GM18951 (cell line): ENCODE measurements around the gene HCRT.
"Not testable (repeated sequence)": the region's sequence is repeated elsewhere in the genome, so short reads cannot be mapped to it uniquely, and the experiment has no call there.

Experiments used
- POLR2A ChIP-seq: IDR thresholded peaks from 4 replicates; pipeline ENCODE4 v1.6.1; 2011; ENCODE audit warnings: mild to moderate bottlenecking; ENCODE audit not compliant: insufficient read length, insufficient read depth; ENCODE audit errors: extremely low read depth
- in situ Hi-C: fragments of 300-500 bp; cut with MboI; formaldehyde crosslinking; loops from one replicate; pipeline ENCODE4 v1.12.0; 2022; ENCODE audit warnings: low sequenced_read_pairs, mixed read lengths, inconsistent platforms; ENCODE audit not compliant: unreplicated experiment

The HCRT gene

DNA sequence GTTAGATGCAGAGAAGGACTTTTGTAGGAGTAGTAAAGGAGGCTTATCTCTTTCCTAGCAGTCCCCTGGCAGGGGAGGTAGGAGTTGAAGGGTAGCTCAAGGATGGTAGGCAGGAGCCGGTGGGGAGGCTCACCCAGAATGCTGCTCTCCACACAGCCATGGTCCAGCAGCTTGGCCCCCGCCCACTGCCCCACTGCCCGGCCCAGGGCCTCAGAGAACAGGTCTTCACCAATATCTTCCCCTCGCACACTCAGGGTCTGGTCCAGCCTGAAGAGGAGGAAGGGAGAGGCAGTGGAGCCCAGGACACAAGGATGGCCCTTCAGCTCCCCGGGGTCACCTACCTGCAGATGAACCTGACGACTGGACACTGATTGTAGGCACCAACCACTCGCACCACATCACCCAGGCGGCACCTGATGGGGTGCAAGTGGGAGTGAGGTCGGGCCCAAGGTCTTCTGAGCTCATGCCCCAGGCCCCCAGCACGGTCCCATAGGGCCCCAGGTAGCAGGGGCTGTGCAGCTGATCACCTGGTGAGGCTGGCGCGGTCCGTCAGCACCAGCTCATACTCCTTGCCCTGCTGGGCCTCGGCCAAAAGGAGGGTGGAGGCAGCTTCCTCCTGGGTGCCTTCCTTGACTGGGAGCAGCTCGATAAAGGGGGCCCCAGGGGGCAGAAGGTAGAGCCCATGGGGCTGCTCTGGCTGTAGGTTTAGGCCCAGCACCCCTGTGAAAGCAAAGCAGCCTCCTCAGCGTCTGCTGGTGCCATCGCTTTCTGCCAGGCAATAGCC is 5.4 kb upstream of the HCRT start:
- TF ChIP-seq POLR2A, result no peak
- in situ Hi-C loops, result no loop called here

DNA sequence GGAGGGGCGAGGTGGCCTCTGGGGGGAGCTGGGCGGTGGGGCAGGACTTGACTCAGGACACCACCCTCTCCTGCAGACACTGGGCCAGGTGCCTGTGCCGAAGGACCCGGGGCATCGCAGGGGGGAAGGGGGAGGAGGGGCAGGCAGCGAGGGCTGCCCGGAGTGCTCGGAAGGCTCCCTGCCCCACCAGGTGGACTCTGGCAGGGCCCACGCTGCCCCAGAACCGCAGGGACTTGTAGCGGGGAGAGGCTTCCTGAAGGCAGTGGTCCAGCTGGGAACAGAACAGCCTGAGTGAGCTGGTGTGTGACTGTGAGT is 4.4 kb upstream of the HCRT start:
- in situ Hi-C loops, result no loop called here

DNA sequence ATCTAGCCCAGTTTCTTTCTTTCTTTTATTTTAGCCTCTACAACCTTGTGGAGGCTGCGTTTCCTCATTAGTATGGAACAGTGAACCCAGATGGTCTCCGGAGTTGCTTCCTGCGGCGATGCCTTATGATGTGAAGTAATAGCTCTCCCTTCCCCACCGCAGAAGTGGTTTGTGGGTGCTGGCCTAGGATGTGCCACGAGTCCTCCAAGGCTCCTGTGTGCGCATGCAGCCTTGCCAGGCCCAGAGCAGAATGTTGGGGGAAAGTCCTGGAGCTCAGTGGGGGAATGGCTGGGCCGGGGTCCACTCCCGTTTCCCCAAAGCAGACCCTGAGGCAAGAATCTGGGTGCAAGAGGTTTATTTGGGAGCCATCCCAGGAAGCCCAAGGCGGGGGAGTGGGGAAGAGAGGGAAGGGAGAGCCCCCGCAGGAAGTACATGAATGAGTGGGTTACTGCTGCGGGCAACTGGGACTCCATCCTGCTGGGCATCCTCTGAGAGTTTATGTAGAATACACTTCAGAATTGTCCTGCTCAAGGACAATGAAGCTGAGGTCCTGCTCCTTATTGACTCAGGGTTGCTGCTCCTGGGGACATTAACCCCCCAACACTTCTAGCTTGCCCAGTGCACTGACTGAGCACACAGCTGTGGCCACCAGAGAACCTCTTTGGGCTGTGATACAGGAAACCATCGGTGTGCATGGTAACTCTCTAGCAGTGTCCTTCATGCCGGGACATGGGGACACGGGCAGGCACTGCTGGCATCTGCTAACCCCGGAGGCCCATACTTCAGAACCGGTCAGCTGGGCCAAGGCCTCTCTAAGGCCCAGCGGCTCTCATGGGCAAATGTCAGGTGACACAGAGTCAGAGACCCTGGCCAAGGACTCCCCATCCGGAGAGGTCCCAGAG is 3.7 kb upstream of the HCRT start:
- no peak for TF ChIP-seq POLR2A
- in situ Hi-C loops, result no loop called here

More for the DNA sequence above, 4.4 kb upstream of the HCRT start:
- TF ChIP-seq POLR2A, result no peak

DNA sequence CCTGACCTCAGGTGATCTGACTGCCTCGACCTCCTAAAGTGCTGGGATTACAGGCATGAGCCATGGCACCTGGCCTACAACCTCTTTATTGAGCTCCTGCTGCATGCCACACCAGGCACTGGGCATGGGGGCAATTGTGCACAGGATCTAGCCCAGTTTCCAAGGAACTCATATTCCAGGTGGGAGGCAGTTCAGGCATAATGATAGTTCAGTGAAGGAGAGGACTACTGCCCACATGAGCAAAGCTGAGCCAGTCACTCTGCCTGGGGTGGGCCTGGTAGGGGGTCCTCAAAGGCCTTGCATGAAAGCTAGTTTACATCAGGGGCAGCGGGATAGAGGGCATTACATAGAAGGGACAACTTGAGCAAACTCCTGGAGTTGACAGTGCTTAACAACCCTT is 2.6 kb upstream of the HCRT start:
- in situ Hi-C loops, result no loop called here

DNA sequence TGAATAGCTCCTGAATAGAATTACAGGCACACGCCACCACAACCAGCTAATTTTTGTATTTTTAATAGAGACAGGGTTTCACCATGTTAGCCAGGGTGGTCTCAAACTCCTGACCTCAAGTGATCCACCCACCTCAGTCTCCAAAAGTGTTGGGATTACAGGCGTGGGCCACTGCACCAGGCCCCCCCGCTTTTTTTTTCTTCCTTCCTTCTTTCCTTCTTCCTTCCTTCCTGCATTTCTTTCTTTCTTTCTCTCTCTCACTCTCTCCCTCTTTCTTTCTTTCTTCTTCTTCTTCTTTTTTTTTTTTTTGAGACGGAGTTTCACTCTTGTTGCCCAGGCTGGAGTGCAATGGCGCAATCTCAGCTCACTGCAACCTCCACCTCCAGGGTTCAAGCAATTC is 939 bp upstream of the HCRT start:
- in situ Hi-C loops, result not testable (repeated sequence)

More for the DNA sequence above, 2.6 kb upstream of the HCRT start:
- TF ChIP-seq POLR2A, result no peak

DNA sequence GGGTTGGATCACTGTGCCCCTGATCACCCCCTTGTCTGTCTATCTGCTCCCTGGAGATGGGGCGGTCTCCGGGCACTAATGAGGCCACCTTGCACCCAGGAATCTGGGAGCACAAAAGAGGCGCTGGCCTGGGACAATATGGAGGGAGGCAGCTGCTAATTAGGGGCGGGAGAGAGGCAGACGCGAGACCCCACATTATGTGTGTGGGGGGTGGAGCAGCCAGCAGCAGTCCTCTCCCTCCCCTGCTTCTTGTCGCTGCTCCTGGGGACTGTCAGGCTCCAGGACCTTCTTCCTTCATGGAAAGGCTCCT is 324 bp upstream of the HCRT start:
- in situ Hi-C loops, result no loop called here
- TF ChIP-seq POLR2A, result no peak

DNA sequence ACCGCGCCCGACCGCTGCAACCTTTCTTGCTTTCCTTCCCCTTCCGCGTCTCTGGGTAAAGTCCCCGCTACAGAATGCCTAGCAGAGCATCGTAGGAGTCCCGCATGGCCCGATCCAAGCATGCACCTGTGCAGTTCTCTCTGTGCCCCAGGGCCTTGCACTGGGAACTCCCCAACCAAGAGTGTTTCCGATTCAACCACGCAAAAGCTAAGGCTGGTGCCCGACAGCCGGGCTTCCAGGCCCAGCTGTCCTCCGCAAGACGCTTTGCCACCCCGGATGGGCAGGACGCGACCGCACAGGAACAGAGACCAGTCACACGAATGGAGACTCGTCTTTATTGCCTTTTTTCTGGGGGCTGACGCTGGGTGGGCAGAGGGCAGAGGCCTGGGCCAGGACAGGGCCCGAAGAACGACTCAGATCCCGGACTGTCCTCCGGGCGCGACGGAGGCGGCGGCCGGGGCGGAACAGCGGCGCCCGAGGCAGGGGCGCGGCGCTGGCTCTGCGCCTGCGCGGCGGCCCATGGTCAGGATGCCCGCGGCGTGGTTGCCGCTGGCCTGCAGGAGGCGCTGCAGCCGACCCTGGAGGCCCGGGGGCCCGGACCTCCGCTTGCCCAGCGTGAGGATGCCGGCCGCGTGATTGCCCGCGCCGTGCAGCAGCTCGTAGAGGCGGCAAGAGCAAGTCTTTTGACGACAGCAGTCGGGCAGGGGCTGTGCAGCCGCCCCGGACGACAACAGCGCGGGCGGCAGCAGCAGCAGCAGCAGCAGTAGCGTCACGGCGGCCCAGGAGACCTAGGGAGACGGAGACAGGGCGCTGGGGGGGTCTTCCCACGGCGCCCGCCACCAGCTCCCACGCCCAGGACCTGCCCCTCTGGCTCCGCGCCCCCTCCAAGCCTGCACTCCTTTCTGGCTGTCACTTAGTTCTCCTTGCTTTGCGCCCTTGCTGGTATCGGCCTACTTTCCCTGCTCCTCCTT is 1.2 kb downstream of the HCRT start:
- peak; percentile 80 for TF ChIP-seq POLR2A
- in situ Hi-C loops, result no loop called here

DNA sequence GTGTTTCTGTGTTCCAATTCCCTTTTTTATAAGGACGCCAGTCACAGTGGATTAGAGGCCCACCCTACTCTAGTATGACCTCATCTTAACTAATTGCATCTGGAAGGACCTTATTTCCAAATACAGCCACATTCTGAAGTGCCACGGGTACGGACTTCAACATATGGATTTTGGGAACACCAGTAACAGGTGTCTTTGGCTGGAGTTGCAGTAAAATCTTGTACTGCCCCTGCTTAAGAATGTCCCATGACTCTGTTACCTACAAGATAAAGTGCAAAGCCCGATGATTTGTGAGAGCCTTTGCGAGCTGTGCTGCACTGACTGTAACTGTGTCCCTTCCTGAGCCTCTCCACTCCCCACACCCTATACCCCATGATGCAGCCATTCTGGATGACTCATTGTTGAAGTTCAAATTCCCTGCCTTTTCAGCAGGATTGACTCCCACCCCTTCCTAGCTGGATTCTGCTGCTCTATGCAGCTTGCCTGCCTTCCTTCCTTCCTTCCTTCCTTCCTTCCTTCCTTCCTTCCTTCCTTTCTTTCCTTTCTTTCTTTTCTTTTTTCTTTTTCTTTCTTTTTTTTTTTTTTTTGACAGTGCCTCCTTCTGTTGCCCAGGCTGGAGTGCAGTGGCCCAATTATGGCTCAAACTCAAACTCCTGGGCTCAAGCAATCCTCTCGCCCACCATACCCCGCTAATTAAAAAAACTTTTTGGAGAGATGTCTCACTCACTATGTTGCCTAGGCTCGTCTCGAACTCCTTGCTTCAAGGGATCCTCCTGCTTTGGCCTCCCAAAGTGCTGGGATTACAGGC is 2.1 kb downstream of the HCRT start:
- in situ Hi-C loops, result no loop called here
- no peak for TF ChIP-seq POLR2A

DNA sequence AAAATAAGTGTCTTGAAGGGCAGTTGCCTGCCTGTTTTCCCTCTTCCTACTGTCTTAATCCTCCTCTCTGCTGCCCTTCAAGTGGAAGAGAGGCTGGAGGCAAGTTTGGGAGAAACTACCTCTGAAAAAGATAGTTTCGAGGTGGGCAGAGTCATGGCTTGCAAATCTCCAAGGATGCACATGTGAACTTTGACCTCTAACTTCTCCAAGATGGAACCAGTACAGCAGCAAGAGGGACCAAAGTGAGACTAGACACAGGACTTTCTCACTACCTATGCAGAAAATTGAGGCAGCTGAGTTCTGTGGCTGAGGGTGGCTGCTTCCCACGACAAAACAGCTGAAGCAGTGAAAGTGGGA is 3.4 kb downstream of the HCRT start:
- in situ Hi-C loops, result no loop called here
- no peak for TF ChIP-seq POLR2A

DNA sequence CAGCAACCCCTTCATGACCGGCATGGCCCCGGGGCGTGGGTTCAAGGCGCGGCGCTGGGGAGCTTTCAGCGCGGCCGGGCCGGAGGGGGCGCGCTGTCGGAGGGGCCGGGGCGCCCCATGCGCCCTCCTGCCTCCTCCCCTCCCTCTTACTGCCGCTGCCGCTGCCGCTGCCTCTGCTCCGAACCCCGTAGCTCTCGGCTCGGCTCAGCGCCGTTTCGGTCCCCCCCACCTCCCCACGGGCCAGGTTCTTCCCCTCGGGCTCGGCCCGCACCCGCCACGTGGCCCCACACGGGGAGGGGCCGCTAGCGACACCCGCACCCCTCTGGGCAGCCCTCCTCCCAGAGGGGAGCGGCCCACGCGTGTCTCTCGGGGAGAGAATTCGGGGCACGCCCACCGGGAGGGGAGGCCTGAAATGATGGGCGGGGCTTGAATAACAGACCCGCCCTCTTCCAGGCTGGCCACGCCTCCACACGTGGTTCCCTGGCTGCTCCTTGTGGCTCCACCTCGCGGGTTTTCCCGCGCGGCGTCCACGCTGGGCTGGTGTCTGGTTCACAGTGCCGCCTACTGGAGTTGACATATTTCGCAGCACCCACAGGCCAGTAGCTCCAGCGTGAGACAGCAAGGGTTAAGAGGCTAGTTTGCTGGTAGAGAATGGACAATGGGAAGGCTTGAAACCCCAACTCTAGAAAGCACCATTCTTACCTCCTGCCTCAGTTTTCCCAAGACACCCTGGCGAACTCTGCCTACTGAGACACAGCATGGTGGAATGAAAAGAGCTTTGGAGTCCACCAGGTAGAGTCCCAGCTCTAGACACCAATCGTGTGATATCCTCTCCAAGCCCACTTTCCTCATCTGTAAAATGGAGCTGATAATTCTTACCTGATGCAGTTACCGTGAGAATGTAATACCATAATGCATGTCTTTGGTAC is 4.1 kb downstream of the HCRT start, which contains the start of gene KCNH4:
Gene KCNH4, minus strand, starts transcription at position 221 of the 929 bp plus-strand sequence. Its CDS starts 197 bp downstream, at position 24.
- in situ Hi-C loops, result no loop called here
- no peak for TF ChIP-seq POLR2A

DNA sequence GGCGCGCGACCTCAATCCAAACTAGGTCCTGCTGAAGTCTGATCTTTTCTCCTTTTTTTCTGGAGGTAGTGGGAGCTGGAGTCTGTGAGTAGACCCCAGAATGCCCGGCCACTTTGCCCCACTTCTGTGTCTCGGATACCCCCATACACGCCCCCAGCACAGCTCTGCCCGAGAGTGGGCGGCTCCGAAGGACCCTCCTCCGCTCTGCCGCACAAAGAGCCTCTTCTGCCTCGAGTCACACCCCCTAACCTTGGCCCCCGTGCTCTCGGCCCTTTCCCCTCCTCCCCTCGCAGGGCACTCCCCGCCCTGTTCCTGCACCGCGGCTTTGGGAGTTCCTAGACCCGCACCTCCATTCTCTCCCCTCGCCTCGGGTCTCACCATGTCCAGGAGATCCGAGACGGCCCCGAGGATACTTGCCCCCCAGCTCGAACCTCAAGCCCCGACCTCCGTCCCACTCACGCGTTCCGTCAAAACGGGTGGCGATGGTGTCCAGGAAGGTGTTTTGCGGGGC is 4.8 kb downstream of the HCRT start:
- in situ Hi-C loops, result no loop called here
- TF ChIP-seq POLR2A, result no peak
